Left kidney (tissue), 2 donors: Measurements from ENCODE around the gene TPST1. TPM values are rescaled to one million over a fixed set of nuclear protein-coding genes. Genes with fewer than 3 reads are reported as not detected.
"Not testable (repeated sequence)": the region's sequence is repeated elsewhere in the genome, so short reads cannot be mapped to it uniquely, and the experiment has no call there.

Experiments
- DNase-seq: peaks from one replicate; pipeline ENCODE4 v3.0.0-alpha.2; 2013
- polyA plus RNA-seq: library from polyadenylated mRNA; unstranded; fragments of 120-200 nt; gene quantifications from one replicate; pipeline ENCODE4 v1.2.1, GENCODE V29; 2013; ENCODE audit not compliant: insufficient read length

The TPST1 gene
- polyA plus RNA-seq, 1 donor, result 42.4 TPM

DNA sequence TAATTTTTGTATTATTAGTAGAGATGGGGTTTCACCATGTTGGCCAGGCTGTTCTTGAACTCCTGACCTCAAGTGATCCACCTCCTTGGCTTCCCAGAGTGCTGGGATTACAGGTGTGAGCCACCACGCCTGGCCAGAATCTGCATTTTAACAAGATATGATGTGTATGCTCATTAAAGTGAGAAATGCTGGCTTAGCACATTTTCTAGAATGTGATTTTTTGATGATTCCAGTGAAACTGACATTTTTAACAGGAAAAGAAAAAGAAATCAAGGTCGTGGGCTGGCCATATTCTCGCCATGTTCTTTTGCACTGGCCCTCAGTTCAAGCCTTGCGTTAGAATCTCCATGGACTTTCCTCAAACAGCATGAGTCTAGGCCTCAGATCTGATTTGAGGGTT is 18.1 kb upstream of the TPST1 start:
- no peak for DNase-seq

DNA sequence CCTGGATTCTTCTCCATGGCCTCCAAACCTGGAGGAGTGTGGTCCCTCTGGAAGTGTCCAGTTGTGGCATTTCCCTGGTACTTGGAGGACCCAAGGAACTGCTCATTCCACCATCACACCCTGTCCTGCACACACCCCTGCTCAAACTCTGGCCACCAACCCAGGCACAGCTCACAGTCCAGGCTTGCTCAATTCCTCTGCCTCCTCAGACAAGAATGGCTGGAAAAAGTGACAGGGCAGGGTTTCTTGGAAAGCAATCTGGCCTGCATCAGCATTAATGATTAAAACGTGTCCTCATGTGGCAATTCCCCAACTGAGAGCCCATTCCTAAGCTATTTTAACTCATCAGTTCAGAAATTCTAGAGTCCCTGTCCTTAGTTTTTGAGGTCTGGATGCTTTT is 17.2 kb upstream of the TPST1 start:
- no peak for DNase-seq

DNA sequence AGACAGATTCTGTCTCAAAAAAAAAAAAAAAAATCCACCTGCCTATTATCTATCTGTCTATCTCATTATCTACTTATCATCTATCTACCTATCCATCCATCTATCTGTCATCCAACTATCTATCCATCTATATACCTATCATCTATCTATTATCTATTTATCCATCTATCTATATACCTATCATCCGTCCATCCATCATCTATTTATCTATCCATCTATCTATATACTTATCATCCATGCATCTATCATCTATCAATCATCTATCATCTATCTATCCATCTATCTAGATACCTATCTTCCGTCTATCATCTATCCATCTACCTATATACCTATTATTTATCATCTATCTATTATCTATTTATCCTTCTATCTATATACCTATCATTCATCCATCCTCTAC is 16.5 kb upstream of the TPST1 start:
- no peak for DNase-seq

DNA sequence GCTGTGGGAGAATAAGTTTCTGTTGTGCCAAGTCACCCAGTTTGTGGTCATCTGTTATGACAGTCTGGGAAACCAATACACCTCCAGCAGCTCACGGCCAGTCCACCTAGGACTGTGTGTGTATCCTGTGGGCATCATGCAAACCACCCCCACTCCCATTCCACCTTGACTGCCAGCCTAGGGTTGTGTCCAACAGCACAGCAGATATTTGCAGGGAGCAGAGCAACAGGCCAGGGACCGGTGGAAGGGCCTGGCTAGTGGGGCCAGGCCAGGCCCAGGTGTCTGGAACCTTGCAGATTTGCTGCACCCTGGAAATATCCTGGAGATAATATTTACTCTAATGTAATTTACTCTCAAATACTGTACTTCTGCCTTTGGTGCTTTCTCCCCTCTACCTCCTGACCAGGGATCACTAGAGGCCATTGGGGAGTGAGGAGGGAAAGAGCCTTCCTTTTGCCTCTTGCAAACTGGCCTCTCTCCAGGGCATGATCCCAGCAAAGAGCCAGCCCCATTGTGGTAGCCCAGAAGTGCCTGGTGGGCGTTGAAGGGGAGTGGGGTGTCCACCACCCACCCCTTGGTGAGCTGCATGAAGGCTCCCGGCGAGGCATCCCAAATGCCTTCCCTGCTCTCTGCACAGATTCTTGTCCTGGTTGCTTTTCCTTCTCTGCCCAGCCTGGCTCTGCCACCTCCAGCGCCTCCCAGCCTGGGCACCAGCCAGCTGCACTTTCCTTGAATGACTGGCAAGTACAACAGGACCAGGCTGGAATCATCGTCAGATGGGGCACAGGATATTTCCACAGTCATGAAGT is 15.2 kb upstream of the TPST1 start:
- no peak for DNase-seq

DNA sequence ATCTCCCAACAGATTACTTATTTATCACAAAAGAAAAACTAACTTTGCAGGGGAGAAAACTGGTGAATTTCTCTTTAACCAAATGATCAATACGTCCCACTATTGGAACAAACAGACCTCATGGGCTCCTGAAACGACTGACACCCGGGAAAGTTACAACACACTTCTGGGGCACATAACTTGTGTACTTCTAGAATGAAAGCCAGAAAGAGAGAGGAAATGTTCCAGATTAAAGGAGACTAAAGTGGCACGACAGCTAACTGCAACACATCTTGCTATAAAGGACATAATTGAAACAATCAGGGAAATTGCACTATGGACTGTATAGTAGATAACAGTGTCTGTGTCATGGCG is 14.7 kb upstream of the TPST1 start:
- no peak for DNase-seq

DNA sequence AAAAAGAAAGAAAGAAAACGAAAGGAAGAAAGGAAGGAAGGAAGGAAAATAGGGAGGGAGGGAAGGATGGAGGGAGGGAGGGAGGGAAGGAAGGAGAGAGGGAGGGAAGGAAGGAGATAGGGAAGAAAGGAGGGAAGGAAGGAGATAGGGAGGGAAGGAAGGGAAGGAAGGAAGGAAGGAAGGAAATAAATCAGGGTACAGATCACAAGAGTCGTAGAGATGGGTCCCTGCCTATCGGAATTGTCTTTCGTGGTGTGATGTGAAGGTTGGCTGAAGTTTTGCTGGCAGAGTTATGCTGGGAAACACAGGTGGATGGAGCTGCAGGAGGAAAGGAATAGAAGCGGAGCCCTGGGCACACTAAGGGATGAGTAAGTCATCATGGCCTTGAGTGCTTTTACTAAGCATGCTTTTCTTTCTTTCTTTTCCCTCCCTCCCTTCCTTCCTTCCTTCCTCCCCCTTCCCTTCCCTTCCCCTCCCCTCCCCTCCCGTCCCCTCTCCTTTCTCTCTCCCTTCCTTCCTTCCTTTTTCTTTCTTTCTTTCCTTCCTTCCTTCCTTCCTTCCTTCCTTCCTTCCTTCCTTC is 11.9 kb upstream of the TPST1 start:
- no peak for DNase-seq

DNA sequence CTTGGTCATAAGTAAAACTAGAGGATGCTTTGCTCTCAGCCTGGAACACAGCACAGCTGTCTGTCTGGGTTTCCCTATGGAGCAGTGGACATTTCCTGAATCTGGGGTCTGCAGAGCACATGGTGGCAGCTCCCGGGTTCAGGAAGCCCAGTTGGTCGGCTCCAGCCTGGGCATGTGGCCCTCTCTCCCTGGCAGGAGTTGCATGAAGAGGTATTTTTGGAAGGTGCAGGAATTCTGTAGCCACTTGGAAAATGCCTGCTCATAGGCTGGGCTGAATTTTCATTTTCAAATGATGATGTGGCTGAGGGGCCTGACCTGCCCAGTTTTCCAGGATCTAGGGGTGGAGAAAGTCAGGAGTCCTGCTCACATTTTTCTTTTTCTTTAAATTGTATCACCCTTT is 6.7 kb upstream of the TPST1 start:
- no peak for DNase-seq

DNA sequence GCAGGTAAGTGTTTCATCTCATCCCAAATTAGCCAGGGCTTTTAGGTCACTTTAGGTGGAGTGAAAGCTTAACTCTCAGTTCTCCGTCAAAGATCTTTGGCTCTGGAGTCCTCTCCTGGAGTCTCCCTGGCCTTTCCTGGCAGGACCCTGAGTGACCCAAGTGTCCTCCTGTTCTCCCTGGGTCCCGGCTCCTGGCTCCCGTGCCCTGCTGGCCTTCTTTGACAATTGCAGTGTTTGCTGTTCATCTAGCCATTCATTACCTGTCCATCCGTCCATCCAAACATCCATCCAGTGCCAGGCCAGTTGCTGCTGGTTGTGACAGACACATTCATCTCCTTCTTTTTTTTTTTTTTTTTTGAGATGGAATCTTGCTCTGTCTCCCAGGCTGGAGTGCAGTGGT is 6.2 kb upstream of the TPST1 start:
- DNase-seq, result no peak

DNA sequence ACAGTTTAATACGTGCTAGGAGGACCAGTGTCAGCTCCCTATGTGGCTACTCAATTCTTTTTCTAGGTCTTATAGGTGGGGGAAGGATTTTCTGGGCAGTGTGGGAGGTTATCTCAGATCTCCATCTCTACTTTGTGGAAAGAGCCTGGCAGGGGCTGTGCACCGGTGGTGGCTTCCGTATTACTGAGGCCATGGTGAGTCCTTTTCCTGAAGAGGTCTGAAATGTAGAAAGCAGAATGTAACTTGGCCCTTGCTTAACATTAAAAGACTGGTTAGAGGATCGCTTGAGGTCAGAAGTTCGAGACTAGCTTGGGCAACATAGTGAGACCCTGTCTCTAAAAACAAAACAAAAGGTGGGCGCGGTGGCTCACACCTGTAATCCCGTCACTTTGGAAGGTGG is 2.7 kb upstream of the TPST1 start:
- DNase-seq, result no peak

DNA sequence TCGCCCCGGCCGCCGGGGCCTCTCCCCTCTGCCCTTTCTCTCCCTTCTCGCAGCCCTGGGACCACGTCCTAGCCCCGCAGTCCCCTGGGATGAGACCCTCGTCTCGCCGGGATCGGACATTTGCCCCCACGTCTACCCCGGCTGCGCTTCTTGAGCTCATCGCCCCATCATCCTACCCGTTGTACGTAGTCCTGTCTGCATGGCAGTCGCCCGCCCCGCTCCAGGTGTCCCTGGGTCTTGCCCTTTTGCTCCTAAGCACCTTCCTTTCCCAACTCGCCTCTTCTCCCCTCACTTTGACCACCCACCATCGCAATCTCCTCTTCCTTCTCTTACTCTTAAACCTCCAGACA is 582 bp downstream of the TPST1 start:
- DNase-seq, result no peak

DNA sequence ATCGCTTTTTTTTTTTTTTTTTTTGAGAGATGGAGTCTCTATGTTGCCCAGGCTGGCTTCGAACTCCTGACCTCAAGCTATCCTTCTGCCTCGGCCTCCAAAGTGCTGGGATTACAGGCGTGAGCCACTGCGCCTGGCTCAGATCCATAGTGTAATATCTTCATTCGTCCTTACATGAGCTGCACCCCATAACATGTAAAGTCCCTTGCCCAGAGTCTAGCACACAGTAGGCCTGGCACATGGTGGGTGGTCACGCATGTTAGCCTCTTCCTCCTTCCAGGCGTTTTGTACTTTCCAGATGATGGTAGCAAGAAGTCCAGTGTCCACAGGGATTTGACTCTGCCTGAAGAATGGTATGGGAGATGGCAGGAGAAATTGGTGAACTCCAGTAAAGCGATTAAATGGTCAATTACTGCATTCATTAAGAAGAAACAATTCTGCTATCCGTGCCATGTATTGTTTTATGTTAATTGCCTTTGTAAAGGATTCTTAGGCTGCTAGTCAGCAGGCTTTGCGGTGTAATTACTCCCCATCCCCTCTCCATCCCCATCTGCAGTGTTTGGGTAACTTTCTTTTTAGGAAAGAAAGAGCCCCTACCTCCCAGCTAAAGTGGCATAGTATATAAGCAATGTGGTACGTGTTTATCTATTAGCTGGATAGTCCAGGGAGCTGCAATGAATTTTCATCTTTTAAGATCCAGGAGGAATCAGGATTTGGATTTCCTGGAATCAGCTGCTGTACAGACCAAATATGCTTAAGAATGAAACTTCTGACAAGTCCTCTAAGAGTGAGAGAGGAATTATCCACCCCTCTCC is 1.2 kb downstream of the TPST1 start:
- DNase-seq, result no peak

DNA sequence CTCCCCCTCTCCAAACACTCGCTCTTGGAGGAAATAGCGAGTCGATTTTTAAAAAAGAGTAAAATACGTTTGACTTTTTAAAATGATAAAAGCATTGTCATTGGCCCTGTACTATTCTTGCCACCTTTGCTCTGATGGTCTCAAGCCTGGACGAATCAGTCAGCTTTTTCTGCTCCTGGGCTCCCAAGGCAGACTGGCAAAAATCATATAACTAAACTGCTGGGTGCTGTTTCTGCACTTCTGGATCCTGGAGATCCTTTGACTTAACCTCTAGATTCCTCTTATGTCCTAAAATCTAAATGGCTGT is 1.8 kb downstream of the TPST1 start:
- no peak for DNase-seq

DNA sequence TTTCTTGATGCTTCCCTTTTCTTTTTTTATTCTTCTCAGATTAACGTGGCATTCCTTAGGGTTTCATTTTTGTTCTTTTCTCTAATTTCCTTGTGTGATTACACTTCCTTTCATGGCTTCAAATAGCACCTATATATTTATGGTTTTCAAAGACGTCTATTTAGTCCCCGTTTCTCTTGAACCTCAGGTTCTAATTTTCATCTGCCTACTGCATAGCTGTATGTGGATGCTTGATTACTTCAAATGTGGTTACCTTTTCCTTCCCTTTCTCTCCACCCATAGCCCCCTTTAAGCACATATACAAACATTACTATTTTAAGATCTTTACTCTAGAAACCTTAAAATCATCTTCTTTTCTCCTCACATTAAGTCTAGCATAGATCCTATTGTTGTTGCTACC is 2.4 kb downstream of the TPST1 start:
- no peak for DNase-seq

DNA sequence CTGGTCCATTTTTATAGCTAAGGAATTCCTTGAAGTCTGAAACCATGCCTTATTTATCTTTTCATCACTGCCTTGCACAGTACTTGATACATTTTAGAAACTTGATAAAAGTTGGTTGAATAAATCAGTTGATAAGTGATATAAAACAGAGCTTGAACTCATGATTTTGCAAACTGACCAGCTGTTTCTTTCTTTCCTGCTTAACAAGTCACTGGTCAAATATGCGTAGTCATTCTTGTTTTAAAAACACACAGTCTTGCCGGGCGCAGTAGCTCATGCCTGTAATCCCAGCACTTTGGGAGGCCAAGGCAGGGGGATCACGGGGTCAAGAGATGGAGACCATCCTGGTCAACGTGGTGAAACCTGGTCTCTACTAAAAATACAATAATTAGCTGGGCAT is 6.3 kb downstream of the TPST1 start:
- no peak for DNase-seq

DNA sequence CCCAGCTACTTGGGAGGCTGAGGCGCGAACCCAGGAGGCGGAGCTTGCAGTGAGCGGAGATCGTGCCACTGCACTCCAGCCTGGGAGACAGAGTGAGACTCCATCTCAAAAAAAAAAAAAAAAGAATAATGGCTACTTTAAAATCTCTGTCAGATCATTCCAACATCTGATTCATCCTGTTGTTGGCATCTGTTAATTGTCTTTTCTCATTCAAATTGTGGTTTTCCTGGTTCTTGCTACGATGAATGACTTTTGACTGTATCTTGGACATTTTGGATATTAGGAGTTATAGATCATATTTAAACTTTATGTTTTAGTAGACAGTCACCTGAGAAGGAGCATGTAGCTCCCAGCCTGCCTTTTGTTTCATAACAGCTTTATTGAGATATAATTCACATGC is 8.5 kb downstream of the TPST1 start:
- no peak for DNase-seq

DNA sequence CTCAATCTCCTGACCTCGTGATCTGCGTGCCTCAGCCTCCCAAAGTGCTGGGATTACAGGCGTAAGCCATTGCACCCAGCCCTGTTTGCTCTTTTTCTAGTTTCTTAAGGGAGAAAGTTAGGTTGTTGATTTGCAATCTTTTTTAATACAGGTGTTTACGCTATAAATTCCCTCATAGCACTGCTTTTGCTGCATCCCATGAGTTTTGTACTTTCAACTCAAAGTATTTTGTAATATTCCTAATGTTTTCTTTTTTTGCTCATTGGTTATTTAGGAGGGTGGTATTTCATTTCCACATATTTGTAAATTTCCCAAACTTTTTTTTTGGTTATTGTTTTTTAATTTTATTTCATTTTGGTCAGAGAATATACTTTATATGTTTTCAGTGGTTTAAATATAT is 11.6 kb downstream of the TPST1 start:
- no peak for DNase-seq

DNA sequence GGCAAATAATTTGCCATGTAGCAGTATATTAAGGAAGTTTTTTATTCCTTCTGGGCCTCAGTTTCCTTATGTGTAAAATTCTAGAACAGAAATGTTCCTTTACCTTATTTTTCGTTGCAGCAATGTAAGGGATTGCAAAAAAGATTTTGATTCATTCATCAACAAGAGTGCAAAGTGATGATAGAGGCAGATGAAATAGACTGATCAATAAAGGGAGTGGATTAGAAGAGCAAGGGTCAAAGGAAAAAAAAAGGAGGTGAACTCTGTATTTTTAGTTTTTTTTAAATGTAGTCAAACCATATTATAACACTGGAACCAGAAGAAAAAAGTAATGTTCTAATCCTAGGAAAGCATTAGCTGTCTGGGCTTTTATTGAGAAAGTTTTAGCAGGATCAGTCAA is 14.7 kb downstream of the TPST1 start:
- DNase-seq, result no peak

DNA sequence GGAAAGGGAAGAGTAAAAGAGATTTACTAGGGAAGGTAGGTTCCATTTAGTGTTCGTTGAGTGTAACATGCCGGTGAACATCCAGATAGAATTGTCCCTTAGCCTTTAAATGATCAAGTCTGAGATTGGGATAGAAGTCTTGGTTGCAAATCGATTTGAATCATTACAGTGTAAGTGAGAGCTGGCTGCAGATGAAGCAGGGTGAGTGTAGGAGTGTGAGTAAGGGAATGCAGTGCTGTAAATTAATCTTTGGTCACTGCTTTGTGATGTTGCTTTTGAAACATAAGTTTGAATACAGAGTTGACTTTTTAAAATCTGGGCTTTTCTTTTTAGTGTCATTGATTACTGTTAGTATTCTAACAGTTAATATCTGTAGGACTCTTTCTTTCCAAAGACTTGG is 16.3 kb downstream of the TPST1 start:
- DNase-seq, result no peak

DNA sequence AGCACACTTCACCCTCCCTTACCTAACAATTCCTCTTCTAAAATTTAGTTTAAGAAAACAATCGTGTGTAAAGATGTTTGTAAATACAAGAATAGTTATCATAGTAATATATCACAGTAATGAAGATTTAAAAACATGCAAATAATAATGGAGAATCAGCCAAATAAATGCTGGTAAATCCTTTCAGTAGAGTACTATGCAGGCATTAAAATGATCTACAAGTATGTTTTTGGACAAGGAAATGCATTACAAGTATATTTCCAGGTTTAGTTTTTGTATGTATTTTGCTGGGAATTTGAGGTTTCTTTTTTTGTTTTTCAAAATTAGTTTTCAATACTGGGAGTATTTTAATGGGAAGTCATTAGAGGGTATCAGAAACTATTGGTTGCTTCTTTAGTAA is 22.7 kb downstream of the TPST1 start:
- DNase-seq, result no peak

DNA sequence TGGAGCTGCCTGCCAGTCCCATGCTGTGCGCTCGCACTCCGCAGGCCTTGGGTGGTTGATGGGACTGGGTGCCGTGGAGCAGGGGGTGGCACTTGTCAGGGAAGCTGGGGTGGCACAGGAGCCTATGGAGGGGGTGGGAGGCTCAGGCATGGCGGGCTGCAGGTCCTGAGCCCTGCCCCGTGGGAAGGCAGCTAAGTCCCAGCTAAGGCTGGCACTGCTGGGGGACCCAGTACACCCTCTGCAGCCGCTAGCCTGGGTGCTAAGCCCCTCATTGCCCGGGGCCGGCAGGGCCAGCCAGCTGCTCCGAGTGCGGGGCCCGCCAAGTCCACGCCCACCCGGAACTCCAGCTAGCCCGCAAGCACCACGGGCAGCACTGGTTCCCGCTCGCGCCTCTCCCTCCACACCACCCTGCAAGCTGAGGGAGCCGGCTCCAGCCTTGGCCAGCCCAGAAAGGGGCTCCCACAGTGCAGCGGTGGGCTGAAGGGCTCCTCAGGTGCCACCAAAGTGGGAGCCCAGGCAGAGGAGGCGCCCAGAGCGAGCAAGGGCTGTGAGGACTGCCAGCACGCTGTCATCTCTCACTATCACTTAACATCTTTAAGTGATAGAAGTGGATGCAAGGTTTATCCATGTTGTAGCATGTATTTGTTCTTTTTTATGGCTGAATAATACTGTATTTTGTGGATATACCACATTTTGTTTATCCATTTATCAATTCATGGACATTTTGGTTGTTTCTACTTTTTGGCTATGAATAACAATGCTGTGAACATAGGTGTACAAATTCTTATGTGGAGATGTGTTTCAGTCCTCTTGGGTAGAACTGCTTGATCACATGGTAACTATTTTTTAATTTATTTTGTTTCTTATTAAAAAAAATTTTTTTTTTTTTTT is 26.4 kb downstream of the TPST1 start:
- DNase-seq, result not testable (repeated sequence)

DNA sequence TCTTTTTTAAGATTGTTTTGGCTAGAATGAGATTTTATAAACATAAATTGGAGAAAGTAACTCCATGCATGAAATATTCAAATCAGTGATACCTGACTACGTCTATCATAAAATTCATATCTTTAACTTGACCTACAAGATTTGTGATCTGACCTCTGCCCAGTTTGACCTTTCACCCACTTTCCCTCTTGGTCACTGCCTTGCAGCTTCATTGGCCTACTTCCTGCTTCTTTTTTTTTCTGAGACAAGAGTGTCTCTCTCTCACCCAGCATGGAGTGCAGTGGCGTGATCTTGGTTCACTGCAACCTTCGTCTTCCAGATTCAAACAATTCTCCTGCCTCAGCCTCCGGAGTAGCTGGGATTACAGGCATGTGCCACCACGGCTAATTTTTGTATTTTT is 28.5 kb downstream of the TPST1 start:
- DNase-seq, result no peak

DNA sequence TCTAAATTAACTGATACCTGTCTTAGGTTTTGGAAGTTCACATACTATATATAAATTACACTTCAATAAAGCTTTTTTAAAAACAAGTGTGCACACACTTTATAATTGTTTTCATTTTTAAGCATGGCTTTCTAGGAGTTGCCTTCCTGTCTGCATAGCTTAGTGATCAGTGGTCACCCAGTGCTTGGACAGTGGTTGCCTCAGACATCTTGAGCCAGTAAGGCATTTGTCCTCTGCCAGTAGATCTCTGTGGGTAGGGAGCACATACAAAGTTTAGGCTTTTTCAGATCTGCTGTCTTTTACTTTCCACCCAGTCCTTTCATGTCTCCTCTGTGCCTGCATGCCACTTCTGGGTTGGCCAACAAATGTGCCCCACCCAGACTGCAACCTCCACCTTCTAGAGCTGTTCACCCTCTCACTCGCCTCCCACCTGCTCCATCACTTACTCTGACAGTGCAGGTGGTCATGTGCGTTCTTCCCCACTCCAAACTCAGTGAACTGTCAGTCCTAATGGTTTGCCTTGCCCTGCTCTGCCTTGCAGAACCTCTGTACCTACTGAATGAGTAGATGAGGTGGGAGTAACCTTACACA is 31.7 kb downstream of the TPST1 start:
- DNase-seq, result no peak
